HL-60 (cell line): ENCODE measurements around the gene CRB1.

Source experiments
- GABPA ChIP-seq: IDR thresholded peaks from 2 replicates; pipeline ENCODE4 v1.6.1; 2012; ENCODE audit warnings: low read depth
- POLR2AphosphoS5 ChIP-seq: IDR thresholded peaks from 2 replicates; pipeline ENCODE4 v1.6.1; 2012; ENCODE audit warnings: low read depth
- SPI1 ChIP-seq: IDR thresholded peaks from 2 replicates; pipeline ENCODE4 v1.6.1; 2012; ENCODE audit warnings: low read depth, mild to moderate bottlenecking, borderline replicate concordance
- TF ChIP-seq, protein P1 (sequence below): IDR thresholded peaks from one replicate; pipeline ENCODE4 v1.5.1; 2011; ENCODE audit warnings: low read length, control low read depth, inconsistent platforms; ENCODE audit not compliant: insufficient read depth
- TF ChIP-seq, protein P2 (sequence below): IDR thresholded peaks from 2 replicates; pipeline ENCODE4 v1.6.1; 2012; ENCODE audit warnings: low read depth; ENCODE audit not compliant: insufficient replicate concordance

DNA sequence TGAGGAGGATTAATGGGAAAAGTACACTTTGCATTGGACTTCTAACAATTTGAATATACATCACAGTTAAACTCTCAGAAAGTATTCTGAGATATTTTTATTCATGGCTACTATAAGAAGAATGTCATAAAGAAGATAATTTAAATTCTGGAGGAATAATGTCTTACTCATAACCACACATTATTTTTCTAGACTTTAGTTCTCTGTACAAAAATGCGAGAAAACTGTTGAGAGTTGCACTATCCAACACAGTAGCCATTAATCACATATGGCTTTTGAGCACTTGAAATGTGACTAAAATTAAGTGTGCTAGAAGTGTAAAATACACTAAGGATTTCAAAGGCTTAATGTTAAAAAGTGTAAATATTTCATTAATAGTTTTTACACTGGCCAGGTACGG, 53.8 kb downstream of the CRB1 start:
- TF ChIP-seq, protein P1, sequence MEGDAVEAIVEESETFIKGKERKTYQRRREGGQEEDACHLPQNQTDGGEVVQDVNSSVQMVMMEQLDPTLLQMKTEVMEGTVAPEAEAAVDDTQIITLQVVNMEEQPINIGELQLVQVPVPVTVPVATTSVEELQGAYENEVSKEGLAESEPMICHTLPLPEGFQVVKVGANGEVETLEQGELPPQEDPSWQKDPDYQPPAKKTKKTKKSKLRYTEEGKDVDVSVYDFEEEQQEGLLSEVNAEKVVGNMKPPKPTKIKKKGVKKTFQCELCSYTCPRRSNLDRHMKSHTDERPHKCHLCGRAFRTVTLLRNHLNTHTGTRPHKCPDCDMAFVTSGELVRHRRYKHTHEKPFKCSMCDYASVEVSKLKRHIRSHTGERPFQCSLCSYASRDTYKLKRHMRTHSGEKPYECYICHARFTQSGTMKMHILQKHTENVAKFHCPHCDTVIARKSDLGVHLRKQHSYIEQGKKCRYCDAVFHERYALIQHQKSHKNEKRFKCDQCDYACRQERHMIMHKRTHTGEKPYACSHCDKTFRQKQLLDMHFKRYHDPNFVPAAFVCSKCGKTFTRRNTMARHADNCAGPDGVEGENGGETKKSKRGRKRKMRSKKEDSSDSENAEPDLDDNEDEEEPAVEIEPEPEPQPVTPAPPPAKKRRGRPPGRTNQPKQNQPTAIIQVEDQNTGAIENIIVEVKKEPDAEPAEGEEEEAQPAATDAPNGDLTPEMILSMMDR: no peak
- TF ChIP-seq POLR2AphosphoS5 (no peak), SPI1 (no peak), GABPA (no peak)
- TF ChIP-seq, protein P2, sequence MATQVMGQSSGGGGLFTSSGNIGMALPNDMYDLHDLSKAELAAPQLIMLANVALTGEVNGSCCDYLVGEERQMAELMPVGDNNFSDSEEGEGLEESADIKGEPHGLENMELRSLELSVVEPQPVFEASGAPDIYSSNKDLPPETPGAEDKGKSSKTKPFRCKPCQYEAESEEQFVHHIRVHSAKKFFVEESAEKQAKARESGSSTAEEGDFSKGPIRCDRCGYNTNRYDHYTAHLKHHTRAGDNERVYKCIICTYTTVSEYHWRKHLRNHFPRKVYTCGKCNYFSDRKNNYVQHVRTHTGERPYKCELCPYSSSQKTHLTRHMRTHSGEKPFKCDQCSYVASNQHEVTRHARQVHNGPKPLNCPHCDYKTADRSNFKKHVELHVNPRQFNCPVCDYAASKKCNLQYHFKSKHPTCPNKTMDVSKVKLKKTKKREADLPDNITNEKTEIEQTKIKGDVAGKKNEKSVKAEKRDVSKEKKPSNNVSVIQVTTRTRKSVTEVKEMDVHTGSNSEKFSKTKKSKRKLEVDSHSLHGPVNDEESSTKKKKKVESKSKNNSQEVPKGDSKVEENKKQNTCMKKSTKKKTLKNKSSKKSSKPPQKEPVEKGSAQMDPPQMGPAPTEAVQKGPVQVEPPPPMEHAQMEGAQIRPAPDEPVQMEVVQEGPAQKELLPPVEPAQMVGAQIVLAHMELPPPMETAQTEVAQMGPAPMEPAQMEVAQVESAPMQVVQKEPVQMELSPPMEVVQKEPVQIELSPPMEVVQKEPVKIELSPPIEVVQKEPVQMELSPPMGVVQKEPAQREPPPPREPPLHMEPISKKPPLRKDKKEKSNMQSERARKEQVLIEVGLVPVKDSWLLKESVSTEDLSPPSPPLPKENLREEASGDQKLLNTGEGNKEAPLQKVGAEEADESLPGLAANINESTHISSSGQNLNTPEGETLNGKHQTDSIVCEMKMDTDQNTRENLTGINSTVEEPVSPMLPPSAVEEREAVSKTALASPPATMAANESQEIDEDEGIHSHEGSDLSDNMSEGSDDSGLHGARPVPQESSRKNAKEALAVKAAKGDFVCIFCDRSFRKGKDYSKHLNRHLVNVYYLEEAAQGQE: no peak
